ENCODE measurements around the gene FGF8. TPM values are rescaled to one million over a fixed set of nuclear protein-coding genes. Genes with fewer than 3 reads are reported as not detected.

Gene FGF8
- total and polyA plus RNA-seq, 2 of the 8 experiments (the other 6 are each of a cell fraction or from before 2014, with no cell fraction given), result 1.1 to 3.9 TPM

DNA sequence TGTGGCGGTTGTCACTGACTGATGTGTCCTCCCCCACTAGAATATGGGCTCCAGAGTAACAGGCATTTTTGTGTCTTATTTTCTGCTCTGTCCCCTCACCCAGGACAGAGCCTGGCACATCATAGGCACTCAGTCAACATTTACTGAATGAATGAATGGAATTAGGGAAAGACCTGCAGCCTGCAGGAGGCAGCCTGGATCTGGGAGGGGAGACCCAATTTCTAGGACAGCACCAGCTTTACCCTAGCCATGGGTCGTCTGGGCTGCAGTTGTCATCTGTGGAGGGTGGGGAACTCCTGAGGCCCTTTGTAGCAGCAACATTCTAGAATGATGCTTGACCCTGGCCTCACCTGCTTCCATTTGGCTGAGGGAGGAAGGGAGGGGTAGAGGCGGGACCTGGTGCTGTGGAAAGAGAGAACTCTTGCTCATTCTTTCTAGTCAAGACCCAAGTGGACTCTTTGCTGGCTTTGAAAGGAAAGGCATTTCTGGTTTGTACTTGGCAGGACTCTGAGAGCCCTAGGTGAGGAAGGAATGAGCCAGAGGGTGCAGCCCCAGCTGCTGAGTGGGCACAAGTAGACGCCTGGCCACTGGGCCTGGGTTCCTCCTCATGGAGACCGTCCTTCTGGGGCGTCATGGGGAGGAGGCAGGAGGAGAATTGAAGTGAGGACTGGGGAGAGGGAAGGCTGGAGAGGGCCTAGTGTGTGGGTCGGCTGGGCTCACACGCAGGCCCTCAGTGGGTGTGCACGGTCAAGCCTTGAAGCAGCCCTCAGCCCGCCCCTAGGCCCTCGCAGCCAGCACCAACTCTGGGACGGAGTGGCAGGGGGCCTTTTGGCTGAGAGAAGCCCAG lies 8.9 kb downstream of the FGF8 start (continued):
- TF ChIP-seq EP300 (IDR thresholded peaks at IDR 0.05; ENCODE audit: borderline replicate concordance in 1 of 2, low read depth in 2 of 2, low read length in 2 of 2) (no peak), ZNF274 (IDR thresholded peaks at IDR 0.05; ENCODE audit: borderline replicate concordance, extremely low read depth, low read length) (no peak), HDAC2 (IDR thresholded peaks at IDR 0.05; ENCODE audit: borderline replicate concordance in 1 of 2, low read depth in 2 of 2, low read length in 2 of 2) (no peak)
- TF ChIP-seq, protein P1, sequence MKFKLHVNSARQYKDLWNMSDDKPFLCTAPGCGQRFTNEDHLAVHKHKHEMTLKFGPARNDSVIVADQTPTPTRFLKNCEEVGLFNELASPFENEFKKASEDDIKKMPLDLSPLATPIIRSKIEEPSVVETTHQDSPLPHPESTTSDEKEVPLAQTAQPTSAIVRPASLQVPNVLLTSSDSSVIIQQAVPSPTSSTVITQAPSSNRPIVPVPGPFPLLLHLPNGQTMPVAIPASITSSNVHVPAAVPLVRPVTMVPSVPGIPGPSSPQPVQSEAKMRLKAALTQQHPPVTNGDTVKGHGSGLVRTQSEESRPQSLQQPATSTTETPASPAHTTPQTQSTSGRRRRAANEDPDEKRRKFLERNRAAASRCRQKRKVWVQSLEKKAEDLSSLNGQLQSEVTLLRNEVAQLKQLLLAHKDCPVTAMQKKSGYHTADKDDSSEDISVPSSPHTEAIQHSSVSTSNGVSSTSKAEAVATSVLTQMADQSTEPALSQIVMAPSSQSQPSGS (IDR thresholded peaks at IDR 0.05; ENCODE audit: low read length), result no peak
- TF ChIP-seq, protein P2, sequence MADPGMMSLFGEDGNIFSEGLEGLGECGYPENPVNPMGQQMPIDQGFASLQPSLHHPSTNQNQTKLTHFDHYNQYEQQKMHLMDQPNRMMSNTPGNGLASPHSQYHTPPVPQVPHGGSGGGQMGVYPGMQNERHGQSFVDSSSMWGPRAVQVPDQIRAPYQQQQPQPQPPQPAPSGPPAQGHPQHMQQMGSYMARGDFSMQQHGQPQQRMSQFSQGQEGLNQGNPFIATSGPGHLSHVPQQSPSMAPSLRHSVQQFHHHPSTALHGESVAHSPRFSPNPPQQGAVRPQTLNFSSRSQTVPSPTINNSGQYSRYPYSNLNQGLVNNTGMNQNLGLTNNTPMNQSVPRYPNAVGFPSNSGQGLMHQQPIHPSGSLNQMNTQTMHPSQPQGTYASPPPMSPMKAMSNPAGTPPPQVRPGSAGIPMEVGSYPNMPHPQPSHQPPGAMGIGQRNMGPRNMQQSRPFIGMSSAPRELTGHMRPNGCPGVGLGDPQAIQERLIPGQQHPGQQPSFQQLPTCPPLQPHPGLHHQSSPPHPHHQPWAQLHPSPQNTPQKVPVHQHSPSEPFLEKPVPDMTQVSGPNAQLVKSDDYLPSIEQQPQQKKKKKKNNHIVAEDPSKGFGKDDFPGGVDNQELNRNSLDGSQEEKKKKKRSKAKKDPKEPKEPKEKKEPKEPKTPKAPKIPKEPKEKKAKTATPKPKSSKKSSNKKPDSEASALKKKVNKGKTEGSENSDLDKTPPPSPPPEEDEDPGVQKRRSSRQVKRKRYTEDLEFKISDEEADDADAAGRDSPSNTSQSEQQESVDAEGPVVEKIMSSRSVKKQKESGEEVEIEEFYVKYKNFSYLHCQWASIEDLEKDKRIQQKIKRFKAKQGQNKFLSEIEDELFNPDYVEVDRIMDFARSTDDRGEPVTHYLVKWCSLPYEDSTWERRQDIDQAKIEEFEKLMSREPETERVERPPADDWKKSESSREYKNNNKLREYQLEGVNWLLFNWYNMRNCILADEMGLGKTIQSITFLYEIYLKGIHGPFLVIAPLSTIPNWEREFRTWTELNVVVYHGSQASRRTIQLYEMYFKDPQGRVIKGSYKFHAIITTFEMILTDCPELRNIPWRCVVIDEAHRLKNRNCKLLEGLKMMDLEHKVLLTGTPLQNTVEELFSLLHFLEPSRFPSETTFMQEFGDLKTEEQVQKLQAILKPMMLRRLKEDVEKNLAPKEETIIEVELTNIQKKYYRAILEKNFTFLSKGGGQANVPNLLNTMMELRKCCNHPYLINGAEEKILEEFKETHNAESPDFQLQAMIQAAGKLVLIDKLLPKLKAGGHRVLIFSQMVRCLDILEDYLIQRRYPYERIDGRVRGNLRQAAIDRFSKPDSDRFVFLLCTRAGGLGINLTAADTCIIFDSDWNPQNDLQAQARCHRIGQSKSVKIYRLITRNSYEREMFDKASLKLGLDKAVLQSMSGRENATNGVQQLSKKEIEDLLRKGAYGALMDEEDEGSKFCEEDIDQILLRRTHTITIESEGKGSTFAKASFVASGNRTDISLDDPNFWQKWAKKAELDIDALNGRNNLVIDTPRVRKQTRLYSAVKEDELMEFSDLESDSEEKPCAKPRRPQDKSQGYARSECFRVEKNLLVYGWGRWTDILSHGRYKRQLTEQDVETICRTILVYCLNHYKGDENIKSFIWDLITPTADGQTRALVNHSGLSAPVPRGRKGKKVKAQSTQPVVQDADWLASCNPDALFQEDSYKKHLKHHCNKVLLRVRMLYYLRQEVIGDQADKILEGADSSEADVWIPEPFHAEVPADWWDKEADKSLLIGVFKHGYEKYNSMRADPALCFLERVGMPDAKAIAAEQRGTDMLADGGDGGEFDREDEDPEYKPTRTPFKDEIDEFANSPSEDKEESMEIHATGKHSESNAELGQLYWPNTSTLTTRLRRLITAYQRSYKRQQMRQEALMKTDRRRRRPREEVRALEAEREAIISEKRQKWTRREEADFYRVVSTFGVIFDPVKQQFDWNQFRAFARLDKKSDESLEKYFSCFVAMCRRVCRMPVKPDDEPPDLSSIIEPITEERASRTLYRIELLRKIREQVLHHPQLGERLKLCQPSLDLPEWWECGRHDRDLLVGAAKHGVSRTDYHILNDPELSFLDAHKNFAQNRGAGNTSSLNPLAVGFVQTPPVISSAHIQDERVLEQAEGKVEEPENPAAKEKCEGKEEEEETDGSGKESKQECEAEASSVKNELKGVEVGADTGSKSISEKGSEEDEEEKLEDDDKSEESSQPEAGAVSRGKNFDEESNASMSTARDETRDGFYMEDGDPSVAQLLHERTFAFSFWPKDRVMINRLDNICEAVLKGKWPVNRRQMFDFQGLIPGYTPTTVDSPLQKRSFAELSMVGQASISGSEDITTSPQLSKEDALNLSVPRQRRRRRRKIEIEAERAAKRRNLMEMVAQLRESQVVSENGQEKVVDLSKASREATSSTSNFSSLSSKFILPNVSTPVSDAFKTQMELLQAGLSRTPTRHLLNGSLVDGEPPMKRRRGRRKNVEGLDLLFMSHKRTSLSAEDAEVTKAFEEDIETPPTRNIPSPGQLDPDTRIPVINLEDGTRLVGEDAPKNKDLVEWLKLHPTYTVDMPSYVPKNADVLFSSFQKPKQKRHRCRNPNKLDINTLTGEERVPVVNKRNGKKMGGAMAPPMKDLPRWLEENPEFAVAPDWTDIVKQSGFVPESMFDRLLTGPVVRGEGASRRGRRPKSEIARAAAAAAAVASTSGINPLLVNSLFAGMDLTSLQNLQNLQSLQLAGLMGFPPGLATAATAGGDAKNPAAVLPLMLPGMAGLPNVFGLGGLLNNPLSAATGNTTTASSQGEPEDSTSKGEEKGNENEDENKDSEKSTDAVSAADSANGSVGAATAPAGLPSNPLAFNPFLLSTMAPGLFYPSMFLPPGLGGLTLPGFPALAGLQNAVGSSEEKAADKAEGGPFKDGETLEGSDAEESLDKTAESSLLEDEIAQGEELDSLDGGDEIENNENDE (IDR thresholded peaks at IDR 0.05; ENCODE audit: insufficient replicate concordance, low read length), result no peak

All from H1 (cell line).